Measurements from ENCODE around the gene CTSH.
"Not testable (repeated sequence)": the region's sequence is repeated elsewhere in the genome, so short reads cannot be mapped to it uniquely, and the experiment has no call there.

The CTSH gene

DNA sequence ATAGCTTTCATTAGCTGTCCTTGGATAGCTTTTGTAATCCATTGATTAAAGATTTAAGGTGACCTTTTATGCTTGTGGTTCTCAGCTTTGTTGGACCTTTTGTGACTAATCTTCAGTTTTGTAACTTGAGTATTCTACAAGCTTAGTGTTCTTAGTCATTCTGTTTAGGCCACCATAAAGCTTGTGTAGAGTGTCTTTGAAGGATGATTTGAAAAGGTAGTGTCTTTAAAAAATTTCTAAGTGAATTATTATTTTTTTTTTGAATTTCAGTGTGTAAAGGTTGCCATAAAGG is 64.7 kb downstream of the CTSH start:
- no peak for DNase-seq (ENCODE audit: low read depth)

DNA sequence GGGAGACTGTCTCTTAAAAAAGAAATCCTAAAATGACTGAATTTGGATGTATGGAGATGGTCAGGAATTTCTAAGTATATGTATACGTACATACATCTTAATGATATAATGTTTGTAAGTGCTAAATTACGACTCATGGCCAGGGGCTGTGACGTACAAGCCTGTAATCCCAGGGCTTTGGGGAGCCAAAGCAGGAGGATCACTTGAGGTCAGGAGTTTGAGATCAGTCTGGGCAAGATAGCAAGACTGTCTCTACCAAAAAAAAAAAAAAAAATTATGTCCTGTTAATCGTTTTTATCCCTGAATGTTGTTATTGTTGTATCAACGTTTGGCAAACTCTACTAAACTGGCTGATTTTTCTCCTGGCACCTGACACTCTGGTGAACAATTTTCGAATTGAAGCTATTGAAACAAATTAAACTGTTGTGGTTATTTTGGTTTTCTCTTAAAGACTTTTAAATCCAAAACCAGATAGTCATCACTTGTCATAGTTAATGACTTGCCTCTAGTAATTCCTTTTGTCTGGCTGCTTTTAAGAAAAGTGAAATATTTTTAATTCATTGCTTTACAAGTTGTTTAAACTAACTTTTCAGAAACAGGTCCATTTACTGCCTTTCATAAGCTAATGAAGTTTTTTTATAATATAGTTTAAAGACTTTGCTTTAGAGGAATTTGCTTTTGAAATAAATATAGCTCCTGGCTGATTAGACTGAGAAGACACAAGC is 65.2 kb downstream of the CTSH start:
- DNase-seq (ENCODE audit: low read depth): no peak

DNA sequence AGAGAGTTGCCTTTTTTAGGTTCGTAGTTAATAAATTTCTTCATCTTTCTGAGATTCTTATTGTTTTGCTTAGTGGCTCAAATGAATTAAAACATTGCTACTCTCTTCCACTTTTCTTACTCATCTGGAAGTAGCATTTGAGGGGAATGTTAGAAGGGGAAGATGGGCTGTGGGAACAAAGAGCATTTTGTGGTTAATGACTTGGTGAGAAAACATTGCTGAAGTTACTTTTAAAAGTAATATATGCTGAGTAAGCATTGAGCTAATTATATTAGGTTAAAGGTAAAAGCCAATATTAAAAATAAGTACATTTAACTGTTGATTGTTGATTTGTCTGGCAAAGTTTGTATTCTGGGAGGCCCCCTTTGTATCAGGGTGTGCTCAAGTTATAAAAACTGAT is 66.5 kb downstream of the CTSH start:
- no peak for DNase-seq (ENCODE audit: low read depth)

DNA sequence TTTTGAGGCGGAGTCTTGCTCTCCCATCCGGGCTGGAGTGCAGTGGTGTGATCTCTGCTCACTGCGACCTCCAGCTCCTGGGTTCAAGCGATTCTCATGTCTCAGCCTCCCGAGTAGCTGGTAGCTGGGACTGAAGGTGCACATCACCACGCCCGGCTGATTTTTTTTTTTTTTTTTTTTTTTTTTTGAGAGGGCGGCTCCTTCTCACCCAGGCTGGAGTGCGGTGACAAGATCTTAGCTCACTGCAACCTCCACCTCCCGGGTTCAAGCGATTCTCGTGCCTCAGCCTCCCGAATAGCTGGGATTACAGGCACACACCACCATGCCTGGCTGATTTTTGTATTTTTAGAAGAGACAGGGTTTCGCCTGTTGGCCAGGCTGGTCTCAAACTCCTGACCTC is 67.9 kb downstream of the CTSH start:
- not testable (repeated sequence) for DNase-seq (ENCODE audit: low read depth)

DNA sequence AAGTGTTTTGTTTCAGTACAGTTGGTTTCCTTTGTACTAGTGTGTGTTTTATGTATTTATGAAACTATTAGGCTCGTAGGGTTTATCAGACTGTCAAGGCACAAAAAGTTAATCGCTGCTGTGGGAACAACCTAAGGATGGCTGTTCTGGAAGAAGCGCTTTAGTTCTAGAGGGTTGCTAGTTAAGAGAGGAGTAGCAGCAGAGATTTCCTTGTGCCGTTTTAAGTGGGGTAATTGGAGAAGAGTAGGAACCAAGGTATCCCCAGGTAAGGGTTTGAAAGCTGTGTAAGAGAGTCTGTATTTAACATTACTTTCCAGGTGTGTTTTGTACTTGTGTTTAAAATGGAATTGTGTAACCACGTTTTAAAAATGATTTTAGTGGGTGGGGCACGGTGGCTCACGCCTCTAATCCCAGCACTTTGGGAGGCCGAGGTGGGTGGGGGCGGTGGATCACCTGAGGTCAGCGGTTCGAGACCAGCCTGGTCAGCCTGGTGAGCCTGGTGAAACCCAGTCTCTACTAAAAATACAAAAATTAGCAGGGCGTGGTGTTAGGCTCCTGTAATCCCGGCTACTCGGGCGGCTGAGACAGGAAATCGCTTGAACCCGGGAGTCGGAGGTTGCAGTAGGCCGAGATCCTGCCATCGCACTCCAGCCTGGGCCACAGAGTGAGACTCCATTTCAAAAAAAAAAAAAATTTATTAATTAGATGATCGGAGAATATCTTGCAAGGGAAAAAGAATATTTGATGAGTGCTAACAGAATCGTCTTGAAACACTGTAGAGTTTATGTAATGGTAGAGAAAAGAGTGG is 69.5 kb downstream of the CTSH start:
- no peak for DNase-seq (ENCODE audit: low read depth)

DNA sequence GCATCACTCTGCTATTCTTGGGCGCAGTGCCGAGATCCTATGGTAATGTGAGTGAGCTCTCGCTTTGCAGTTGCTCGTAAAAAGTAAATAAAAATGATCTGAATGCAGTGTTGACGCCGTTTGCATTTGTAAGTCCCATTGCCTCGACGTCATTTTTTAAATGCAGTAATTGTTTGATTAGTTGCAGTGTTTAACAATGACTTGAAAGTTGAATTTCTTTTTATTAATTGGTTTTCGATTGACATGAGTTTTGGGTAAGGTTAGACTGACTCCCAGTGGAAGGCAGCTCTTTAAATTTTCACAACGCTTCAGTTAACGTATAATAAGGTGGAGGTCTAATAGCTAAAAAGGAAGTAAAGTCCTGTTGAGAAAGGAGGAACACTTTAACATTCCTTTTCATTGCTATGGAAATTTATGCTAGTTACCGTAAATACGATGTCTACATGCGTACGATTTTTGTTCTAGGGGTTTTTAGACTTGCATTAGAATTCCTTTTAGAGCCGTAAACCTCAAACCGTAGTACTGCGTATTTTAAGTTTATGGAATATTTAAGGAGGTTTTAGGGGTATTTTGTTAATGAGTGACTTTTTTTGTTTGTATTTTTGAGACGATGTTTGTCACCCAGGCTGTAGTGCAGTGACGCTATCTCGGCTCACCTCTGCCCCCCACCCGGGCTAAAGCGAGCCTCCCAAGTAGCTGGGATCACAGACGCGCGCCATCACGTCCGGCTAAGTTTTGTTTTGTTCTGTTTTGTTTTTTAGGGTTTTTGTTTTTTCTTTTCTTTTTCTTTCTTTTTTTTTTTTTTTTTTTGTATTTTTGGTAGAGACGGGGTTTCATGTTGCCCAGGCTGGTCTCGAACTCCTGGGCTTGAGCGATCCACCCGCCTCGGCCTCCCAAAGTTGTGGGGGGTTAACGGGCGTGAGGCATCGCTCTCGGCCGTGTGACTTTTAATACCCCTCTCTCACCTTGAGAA is 70.8 kb downstream of the CTSH start:
- DNase-seq (ENCODE audit: low read depth): peak; percentile 23

DNA sequence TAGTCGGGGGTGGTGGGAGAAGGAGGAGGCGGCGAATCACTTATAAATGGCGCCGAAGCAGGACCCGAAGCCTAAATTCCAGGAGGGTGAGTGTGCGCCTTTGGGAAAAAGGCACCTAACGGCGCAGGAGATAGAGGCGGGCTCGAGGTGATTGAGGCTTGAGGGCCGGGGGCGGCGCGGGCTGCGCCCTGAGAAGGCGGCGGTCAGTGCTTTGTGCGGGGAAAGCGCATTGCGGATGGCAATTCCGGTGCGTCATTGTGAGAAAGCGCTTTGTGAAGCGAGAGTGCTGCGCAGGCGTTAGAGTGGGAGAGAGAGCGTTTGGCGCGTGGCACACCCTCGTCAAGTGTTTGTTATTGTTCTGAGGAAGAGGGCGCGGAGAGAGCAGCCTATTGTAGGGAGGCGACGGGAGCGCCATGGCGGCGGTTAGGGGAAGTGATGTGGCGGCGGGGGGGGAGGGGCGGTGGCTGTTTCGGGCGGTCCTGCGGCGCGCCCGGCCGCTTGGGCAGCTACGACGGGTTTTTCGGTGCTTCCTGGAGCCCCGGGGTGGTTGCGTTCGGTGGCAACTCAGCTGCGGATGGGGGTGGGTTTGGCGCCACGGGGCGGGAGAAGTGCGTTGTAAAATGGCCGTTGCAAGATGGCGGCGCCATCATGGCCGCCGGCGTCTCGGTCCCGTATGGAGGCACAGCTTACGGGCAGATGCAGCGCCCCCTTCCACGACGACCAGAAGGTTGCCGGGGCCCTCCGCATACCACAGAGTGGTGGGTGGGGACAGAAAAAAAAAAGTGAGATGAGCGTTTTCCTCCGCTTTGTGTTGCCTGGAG is 71.7 kb downstream of the CTSH start:
- peak; percentile 79 for DNase-seq (ENCODE audit: low read depth)

DNA sequence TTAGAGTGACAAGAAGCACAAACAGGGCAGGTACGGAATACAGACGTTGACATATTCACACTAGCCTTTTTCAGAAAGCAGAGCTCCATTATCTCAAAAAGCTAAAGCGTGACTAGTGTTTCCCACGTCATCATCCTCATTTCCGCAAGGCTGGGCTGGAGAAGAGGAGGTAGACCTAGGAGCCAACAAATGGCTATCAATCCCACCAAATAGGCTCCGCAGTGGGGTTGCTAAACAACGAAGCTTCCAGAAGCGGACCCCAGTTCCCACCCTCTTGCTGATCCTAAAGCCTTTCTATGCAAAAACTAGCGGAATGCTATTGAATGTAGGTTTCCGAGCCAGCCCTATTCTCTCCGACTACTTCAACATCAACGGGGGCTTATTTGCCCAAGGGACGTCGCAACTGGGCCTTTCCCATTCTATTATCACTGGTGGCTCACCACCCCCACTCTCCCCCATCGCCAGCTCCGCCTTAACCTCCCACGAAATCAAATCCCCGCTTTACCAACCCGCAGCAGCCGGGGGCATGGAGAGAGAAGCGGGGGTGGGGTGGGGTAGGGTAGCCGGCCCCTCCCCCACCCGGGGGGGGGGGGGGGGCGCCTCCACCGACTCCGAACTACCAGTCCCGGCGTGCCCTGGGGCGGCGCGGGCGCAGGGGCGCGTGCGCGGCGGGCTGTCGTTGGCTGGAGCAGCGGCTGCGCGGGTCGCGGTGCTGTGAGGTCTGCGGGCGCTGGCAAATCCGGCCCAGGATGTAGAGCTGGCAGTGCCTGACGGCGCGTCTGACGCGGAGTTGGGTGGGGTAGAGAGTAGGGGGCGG is 72.5 kb downstream of the CTSH start, which contains the start of gene MORF4L1:
Gene MORF4L1, plus strand, starts transcription at position 736 of the 817 bp plus-strand sequence. CDS start 128 bp downstream, outside the sequence.
- DNase-seq (ENCODE audit: low read depth): peak; percentile 89

DNA sequence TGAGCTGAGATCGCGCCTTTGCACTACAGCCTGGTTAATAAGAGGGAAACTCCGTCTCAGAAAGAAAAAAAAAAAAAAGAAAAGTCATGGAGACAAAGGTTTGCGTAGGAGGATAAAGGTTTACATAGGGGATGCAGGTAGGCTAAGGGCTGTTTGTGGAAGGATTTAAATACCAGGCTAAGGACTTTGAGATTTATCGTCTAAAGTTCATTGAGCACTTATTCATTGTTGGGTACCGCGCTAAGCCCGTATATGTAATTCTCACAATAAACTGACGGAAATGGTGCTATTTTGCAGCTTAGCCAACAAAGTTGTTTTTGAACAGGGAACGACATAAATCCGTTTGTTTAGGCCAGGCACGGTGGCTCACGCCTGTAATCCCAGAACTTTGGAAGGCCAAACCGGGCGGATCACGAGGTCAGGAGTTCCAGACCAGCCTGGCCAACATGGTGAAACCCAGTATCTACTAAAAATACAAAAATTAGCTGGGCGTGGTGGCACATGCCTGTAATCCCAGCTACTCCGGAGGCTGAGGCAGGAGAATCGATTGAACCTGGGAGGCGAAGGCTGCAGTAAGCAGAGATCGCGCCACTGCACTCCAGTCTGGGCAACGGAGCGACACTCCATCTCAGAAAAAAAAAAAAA is 73.2 kb downstream of the CTSH start:
- DNase-seq (ENCODE audit: low read depth): not testable (repeated sequence)

All from activated T-cell treated with anti-CD3 and anti-CD28 coated beads for 1 hour (primary cell).